Measurements from ENCODE around the gene ADAMTS19.

DNA sequence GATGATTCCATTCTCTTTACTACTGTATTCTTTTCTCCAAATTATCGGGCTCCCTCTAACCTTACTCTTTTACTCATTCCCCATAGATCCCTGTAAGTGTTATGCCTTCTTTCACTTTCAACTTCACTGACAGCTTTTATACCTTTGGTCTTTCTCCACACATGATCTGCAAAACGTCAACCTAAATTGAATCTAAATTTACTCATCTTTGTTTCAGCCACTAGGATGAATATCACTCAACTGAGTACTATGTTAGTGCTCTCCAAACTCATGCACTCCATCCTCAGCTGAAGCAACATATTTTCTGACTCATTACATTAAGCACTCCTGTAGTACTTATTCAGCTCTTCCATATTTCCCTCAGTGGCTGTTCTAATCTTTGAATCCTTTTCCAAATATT is 133.4 kb downstream of the ADAMTS19 start:
- TF ChIP-seq PPARA (CRISPR knock-in tag; IDR thresholded peaks at IDR 0.05; ENCODE audit: borderline replicate concordance) (no peak), ZC3H10 (CRISPR knock-in tag; IDR thresholded peaks at IDR 0.05) (no peak)
- TF ChIP-seq, protein P1, sequence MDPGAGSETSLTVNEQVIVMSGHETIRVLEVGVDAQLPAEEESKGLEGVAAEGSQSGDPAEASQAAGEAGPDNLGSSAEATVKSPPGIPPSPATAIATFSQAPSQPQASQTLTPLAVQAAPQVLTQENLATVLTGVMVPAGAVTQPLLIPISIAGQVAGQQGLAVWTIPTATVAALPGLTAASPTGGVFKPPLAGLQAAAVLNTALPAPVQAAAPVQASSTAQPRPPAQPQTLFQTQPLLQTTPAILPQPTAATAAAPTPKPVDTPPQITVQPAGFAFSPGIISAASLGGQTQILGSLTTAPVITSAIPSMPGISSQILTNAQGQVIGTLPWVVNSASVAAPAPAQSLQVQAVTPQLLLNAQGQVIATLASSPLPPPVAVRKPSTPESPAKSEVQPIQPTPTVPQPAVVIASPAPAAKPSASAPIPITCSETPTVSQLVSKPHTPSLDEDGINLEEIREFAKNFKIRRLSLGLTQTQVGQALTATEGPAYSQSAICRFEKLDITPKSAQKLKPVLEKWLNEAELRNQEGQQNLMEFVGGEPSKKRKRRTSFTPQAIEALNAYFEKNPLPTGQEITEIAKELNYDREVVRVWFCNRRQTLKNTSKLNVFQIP (CRISPR knock-in tag; IDR thresholded peaks at IDR 0.05; ENCODE audit: borderline replicate concordance, low read depth): no peak

Data from SK-N-SH treated with all-trans-retinoic acid at 6 μM for 48 hours (cell line).